Activated CD4-positive, alpha-beta T cell treated with anti-CD3 and anti-CD28 coated beads, Interleukin-2, amount 10 ng/mL, durations not matched to agents 24 days and 14 days (primary cell): Measurements from ENCODE around the gene TANK. TPM values are rescaled to one million over a fixed set of nuclear protein-coding genes. Genes with fewer than 3 reads are reported as not detected.

ENCODE experiments used
- DNase-seq: peaks from one replicate; pipeline ENCODE4 v3.0.0; 2022
- H3K27ac Mint-ChIP-seq: one replicate; pipeline ENCODE4 v1.8.0; 2022; ENCODE audit warnings: mild to moderate bottlenecking, mixed read lengths
- H3K27me3 Mint-ChIP-seq: one replicate; pipeline ENCODE4 v1.8.0; 2022; ENCODE audit warnings: mixed read lengths
- H3K36me3 Mint-ChIP-seq: one replicate; pipeline ENCODE4 v1.8.0; 2022; ENCODE audit warnings: low read depth, mild to moderate bottlenecking, mixed read lengths
- H3K4me1 Mint-ChIP-seq: one replicate; pipeline ENCODE4 v1.8.0; 2021; ENCODE audit warnings: mixed read lengths
- H3K4me3 Mint-ChIP-seq: one replicate; pipeline ENCODE4 v1.8.0; 2022; ENCODE audit warnings: mild to moderate bottlenecking, moderate library complexity, mixed read lengths
- H3K9me3 Mint-ChIP-seq: one replicate; pipeline ENCODE4 v1.8.0; 2021; ENCODE audit warnings: mixed read lengths
- intact Hi-C: fragments of 100-400 bp; cut with micrococcal nuclease; formaldehyde crosslinking; loops from one replicate; pipeline ENCODE4 v1.15.1; 2023
- total RNA-seq: library from RNA; stranded (reverse); gene quantifications from 2 replicates; pipeline ENCODE4 v1.2.3, GENCODE V29; 2022

TANK gene
- total RNA-seq, 1 donor from 2014 or later = 91.2 TPM

DNA sequence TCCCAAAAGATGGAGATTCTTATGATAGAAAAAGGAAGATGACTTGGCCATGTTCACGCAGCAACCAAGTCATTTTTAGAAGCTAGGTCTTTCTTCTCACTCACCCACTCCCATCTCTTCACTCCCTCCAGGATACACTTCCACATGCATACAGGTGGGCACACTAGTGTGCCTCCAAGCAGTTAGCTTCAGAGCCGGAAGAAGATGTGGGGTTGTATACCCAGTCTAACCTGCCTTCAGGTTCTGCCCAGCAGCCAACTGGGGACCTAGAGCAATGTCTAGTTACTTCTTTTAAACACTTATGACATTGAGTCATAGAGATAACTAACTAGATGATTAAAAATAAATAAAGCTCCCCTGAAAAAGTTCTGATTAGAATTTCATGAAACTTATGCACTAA lies 21.8 kb upstream of the TANK start:
- Mint-ChIP-seq H3K27me3 (no peaks in the 10 kb centered on the region), H3K4me3 (peak overlapping the region; percentile 89), H3K27ac (peak overlapping the region; percentile 91), H3K9me3 (peaks cover 9% of the 10 kb centered on the region), H3K4me1 (peaks cover 55% of the 10 kb centered on the region), H3K36me3 (peaks cover 35% of the 10 kb centered on the region)
- DNase-seq = peak; percentile 80
- intact Hi-C loops = loop anchor here (5.0 to 10.0 kb wide), 3 partner anchors 46 to 936 kb away; partner anchors contain the start of genes DPP4 and RBMS1

- Mint-ChIP-seq H3K36me3 (peaks cover 43% of the 10 kb centered on the region), H3K4me3 (peak overlapping the region; percentile 89), H3K9me3 (peaks cover 7% of the 10 kb centered on the region), H3K27ac (peak overlapping the region; percentile 91), H3K27me3 (no peaks in the 10 kb centered on the region), H3K4me1 (peaks cover 60% of the 10 kb centered on the region)
- peak; percentile 67 for DNase-seq
- intact Hi-C loops = loop anchor here (1.0 to 10.0 kb wide), 5 partner anchors 27 to 935 kb away; partner anchors contain the start of genes DPP4 and RBMS1
These were observed 20.9 kb upstream of the TANK start for GRCh38 chr2:161139098-161139987.

GRCh38 chr2:161141033-161141432 lies 19.2 kb upstream of the TANK start:
- intact Hi-C loops = no loop called here
- peak; percentile 66 for DNase-seq

GRCh38 chr2:161146209-161146775 lies 13.9 kb upstream of the TANK start:
- Mint-ChIP-seq H3K9me3 (peaks cover 27% of the 10 kb centered on the region), H3K27me3 (no peaks in the 10 kb centered on the region), H3K4me1 (peaks cover 60% of the 10 kb centered on the region), H3K36me3 (peaks cover 97% of the 10 kb centered on the region), H3K27ac (peak overlapping the region; percentile 14), H3K4me3 (peak overlapping the region; percentile 22)
- intact Hi-C loops = no loop called here
- no peak for DNase-seq

More at GRCh38 chr2:161141033-161141432, 19.2 kb upstream of the TANK start:
- Mint-ChIP-seq H3K27me3 (no peaks in the 10 kb centered on the region), H3K9me3 (peaks cover 12% of the 10 kb centered on the region), H3K36me3 (peaks cover 60% of the 10 kb centered on the region), H3K4me1 (peaks cover 65% of the 10 kb centered on the region), H3K27ac (peak overlapping the region; percentile 31), H3K4me3 (peak overlapping the region; percentile 68)

DNA sequence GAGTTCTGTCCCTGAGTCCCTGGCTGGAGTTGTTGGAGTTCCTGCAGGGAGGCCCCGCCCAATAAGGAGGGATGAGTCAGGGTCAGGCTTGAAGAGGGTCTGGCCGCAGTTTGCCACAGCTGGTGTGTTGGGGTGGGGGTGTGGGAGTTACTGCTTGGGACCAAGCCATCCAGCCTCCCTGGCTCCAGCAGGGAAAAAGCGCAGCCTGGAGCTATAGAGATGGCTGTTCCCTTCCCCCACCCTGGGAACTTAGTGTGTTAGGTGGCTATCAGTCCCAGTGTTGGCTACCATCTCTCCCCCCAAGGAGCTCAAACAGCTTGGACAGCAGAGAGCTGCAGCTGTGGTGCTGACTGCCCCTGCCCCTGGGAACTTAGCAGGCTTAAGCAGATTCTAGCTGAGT lies 13.2 kb upstream of the TANK start:
- H3K9me3 Mint-ChIP-seq = peaks cover 32% of the 10 kb centered on the region
- no peaks in the 10 kb centered on the region for H3K27me3 Mint-ChIP-seq
- DNase-seq = no peak
- H3K36me3 Mint-ChIP-seq = peaks cover 96% of the 10 kb centered on the region
- H3K4me3 Mint-ChIP-seq = no peak overlapping the region
- peaks cover 54% of the 10 kb centered on the region for H3K4me1 Mint-ChIP-seq
- intact Hi-C loops = no loop called here
- H3K27ac Mint-ChIP-seq = no peak overlapping the region

DNA sequence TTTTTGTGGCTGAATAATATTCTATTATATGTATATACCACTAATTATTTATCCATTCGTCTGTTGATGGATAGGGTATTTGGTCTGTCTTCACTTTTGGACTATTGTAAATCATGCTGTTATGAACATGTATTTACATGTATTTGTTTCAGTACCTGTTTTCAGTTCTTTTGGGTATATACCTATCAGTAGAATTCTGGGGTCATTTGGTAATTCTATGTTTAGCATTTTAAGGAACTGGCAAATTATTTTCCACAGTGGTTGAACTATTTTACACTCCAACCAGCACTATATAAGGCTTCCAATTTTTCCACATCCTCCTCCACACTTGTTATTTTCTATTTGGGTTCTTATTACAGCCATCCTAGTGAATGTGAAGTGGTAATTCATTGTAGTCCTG lies 12.4 kb upstream of the TANK start:
- Mint-ChIP-seq H3K27ac (no peak overlapping the region), H3K4me3 (no peak overlapping the region), H3K9me3 (peaks cover 32% of the 10 kb centered on the region), H3K4me1 (peaks cover 46% of the 10 kb centered on the region), H3K27me3 (no peaks in the 10 kb centered on the region), H3K36me3 (peaks cover 94% of the 10 kb centered on the region)
- intact Hi-C loops = no loop called here
- DNase-seq = no peak

GRCh38 chr2:161150704-161151103 lies 9.5 kb upstream of the TANK start:
- Mint-ChIP-seq H3K27me3 (no peaks in the 10 kb centered on the region), H3K4me1 (peaks cover 30% of the 10 kb centered on the region), H3K36me3 (peaks cover 83% of the 10 kb centered on the region), H3K4me3 (no peak overlapping the region), H3K27ac (no peak overlapping the region), H3K9me3 (peaks cover 21% of the 10 kb centered on the region)
- DNase-seq = no peak
- intact Hi-C loops = no loop called here

- intact Hi-C loops = no loop called here
- H3K4me1 Mint-ChIP-seq = peaks cover 34% of the 10 kb centered on the region
These were observed 7.9 kb upstream of the TANK start for GRCh38 chr2:161152302-161152701.

GRCh38 chr2:161158882-161159281 lies 1.3 kb upstream of the TANK start:
- Mint-ChIP-seq H3K4me1 (peaks cover 56% of the 10 kb centered on the region), H3K9me3 (peaks cover 8% of the 10 kb centered on the region), H3K27me3 (no peaks in the 10 kb centered on the region), H3K4me3 (peak overlapping the region; percentile 36), H3K27ac (peak overlapping the region; percentile 49), H3K36me3 (peaks cover 55% of the 10 kb centered on the region)
- intact Hi-C loops = no loop called here
- no peak for DNase-seq

More at GRCh38 chr2:161152302-161152701, 7.9 kb upstream of the TANK start:
- Mint-ChIP-seq H3K36me3 (peaks cover 81% of the 10 kb centered on the region), H3K27ac (no peak overlapping the region), H3K4me3 (no peak overlapping the region), H3K27me3 (no peaks in the 10 kb centered on the region), H3K9me3 (peaks cover 29% of the 10 kb centered on the region)
- DNase-seq = no peak

DNA sequence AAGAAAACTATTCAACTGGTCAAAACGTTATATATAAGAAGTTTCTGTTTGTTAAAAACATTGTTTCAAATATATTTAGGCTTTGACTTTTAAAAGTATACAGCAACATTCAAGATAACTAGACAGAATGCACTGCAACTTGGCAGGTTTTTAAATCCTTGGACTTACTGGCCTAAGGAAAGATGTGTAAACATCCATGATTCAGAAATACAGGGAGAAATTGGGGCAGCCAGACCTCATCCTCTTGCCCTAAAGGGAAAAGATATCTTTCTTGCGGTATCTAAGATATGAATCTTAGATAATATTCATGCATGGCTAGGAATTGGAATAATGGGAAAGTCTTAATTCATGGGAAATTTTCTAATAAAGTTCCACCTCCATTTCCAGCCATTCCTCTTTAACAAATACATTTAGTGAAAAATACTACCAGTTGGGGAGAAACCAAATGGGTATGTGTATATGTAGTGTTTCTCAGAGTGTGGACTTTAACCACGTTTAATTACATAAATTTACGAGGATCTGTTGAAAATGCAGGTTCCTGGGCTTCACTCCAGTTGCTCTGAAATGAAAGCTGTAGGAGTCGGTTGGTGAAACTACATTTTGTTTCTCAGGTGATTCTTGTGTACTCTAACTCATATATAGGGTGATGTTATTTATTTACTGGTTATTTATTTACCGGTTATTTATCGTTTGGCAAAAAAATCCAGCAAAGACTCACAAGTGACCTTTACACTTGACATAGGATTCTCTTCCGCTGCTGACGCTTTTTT lies 587 bp upstream of the TANK start:
- peaks cover 54% of the 10 kb centered on the region for H3K4me1 Mint-ChIP-seq
- peak overlapping the region; percentile 97 for H3K4me3 Mint-ChIP-seq
- peaks cover 52% of the 10 kb centered on the region for H3K36me3 Mint-ChIP-seq

DNA sequence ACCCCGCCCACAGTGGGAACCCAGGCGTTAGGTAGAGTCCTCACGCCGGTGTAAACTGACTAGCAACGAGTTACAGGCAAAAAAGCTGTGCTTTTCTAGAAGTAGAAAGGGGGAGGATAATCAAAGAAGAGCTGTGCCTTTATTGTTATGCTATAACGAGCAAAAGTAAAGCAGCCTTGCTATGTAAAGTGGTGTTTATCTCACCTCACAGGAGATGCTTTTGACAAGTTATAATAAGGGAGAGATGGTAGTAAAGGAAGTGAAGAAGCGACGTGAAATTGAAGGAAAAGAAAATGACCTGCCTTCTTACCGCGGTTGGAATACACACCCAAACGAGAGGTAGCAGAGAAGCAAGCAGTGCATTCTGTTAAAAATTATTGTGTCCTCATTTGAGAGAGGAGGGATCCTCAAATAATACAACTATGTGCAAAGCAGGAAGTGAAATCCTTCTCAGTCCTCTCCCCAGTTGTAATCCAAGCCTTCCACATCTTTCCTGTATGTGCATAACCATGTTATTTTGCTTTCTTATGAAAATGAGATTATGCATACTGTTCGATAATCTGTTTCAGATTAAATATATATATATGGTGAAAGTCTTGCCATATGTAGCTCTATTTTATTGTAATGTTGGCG lies 962 bp downstream of the TANK start:
- peaks cover 54% of the 10 kb centered on the region for H3K36me3 Mint-ChIP-seq
- H3K4me3 Mint-ChIP-seq = peak overlapping the region; percentile 97
- DNase-seq = peak; percentile 87
- intact Hi-C loops = loop anchor here (1.0 to 10.0 kb wide), 6 partner anchors 56 to 936 kb away; partner anchors contain the start of gene RBMS1
- peak overlapping the region; percentile 98 for H3K27ac Mint-ChIP-seq
- H3K27me3 Mint-ChIP-seq = no peaks in the 10 kb centered on the region
- H3K4me1 Mint-ChIP-seq = peaks cover 57% of the 10 kb centered on the region
- peaks cover 8% of the 10 kb centered on the region for H3K9me3 Mint-ChIP-seq

More for the DNA sequence above, 587 bp upstream of the TANK start:
- Mint-ChIP-seq H3K9me3 (peaks cover 8% of the 10 kb centered on the region), H3K27ac (peak overlapping the region; percentile 98), H3K27me3 (no peaks in the 10 kb centered on the region)
- no peak for DNase-seq
- intact Hi-C loops = loop anchor here (1.0 to 10.0 kb wide), 7 partner anchors 23 to 935 kb away; partner anchors contain the start of gene RBMS1

DNA sequence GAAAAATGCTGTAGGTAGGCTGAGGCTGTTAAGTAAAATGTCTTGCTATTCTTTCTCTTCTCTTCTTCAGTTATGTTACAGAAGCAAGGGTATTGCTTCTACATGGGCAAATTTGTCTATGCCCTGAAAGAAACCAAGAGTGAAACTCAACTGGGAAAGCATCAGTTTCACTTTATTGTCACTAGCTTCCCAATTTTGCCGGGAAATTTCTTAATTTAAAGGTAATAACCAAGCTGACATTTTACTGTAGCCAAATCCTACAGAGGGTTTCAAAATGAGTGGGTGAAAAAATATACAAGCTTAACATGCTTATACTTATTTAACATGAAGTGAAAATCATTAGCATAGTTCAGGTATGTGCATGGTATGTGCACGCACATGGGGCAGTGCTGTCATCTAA lies 3.2 kb downstream of the TANK start:
- intact Hi-C loops = loop anchor here (5.0 to 10.0 kb wide), 5 partner anchors 54 to 939 kb away; partner anchors contain the start of gene RBMS1
- H3K4me3 Mint-ChIP-seq = peak overlapping the region; percentile 78
- DNase-seq = no peak
- H3K4me1 Mint-ChIP-seq = peaks cover 66% of the 10 kb centered on the region
- H3K9me3 Mint-ChIP-seq = peaks cover 3% of the 10 kb centered on the region
- H3K36me3 Mint-ChIP-seq = peaks cover 62% of the 10 kb centered on the region
- H3K27ac Mint-ChIP-seq = peak overlapping the region; percentile 84
- H3K27me3 Mint-ChIP-seq = no peaks in the 10 kb centered on the region

DNA sequence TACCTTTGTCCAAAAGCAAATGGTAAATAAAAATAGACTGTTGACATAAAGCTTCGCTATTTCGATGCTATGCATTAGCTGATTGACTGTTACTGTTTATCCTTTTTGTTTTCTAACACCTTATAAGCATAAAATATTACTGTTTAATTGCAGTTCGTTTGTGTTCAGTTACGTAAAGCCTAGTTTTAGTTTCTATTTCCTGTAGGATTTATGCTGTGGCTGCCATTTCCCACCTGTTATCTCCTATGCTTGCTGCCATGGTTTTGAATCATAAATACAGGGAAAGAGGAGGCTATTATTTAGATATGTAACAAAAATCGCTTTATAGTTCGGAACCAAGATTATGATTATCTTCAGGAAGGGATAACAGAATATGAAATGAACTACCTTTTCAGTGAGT lies 3.9 kb downstream of the TANK start:
- Mint-ChIP-seq H3K4me3 (peak overlapping the region; percentile 66), H3K9me3 (peaks cover 3% of the 10 kb centered on the region), H3K27me3 (no peaks in the 10 kb centered on the region), H3K4me1 (peaks cover 64% of the 10 kb centered on the region), H3K36me3 (peaks cover 61% of the 10 kb centered on the region), H3K27ac (peak overlapping the region; percentile 58)
- DNase-seq = no peak
- intact Hi-C loops = loop anchor here (5.0 to 10.0 kb wide), 5 partner anchors 53 to 939 kb away; partner anchors contain the start of gene RBMS1
